ENCODE results near the gene BTBD8.

DNA sequence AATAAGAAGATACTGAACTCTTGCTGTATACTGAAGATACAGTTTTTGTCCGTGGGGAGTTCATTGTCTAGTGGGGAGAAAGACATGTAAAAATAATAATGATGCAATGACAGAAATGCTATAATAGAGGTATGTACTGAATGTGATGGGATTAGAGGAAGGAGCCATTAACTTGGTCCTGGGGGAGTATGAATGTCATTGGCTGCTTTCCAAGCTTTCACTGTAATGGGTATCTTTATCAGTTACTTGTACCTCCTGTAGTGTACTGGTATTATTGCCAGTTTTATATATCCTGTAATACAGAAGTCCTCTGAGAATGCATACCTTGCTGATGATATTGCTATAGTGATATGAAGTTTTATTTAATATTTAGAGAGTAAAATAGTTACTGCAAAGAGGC lies 7.4 kb downstream of the BTBD8 start:
- no peak for TF ChIP-seq TAF1 (IDR thresholded peaks at IDR 0.05; ENCODE audit: borderline replicate concordance, low read depth, low read length)
- no peak for TF ChIP-seq POLR2A (IDR thresholded peaks at IDR 0.05; ENCODE audit: low read depth, low read length)
